ENCODE data around the gene ATXN7L3.
A peak's percentile ranks its signal among the peaks of the same experiment; 100 is the strongest.

Gene ATXN7L3

GRCh38 chr17:44200478-44201155 is 933 bp upstream of the ATXN7L3 start:
- no peak for DNase-seq

GRCh38 chr17:44198721-44199552 is 747 bp downstream of the ATXN7L3 start:
- DNase-seq: peak; percentile 60 to 62

- peak in 1 of 2 donors; percentile 49 for DNase-seq
Measured at GRCh38 chr17:44197980-44198720, 1.5 kb downstream of the ATXN7L3 start.

GRCh38 chr17:44197107-44197506 is 2.6 kb downstream of the ATXN7L3 start:
- no peak for DNase-seq

GRCh38 chr17:44193326-44194084 is 6.2 kb downstream of the ATXN7L3 start:
- DNase-seq: no peak

- no peak for DNase-seq
Measured at GRCh38 chr17:44192750-44193149, 6.9 kb downstream of the ATXN7L3 start.

GRCh38 chr17:44191941-44192496 is 7.7 kb downstream of the ATXN7L3 start:
- no peak for DNase-seq

GRCh38 chr17:44191369-44191768 is 8.3 kb downstream of the ATXN7L3 start:
- no peak for DNase-seq

- DNase-seq: no peak
Measured at GRCh38 chr17:44190481-44190880, 9.2 kb downstream of the ATXN7L3 start.

GRCh38 chr17:44188576-44189403 is 10.9 kb downstream of the ATXN7L3 start:
- no peak for DNase-seq

GRCh38 chr17:44187131-44187899 is 12.4 kb downstream of the ATXN7L3 start:
- no peak for DNase-seq

GRCh38 chr17:44186307-44187130 is 13.2 kb downstream of the ATXN7L3 start, which contains the start of gene TMUB2:
TSS of gene TMUB2 (plus strand) at chr17:44186972. CDS start at chr17:44187709, 737 bp downstream.
- DNase-seq: peak; percentile 100

GRCh38 chr17:44184212-44184810 is 15.4 kb downstream of the ATXN7L3 start:
- DNase-seq: no peak

- no peak for DNase-seq
Measured at GRCh38 chr17:44183024-44183423, 16.7 kb downstream of the ATXN7L3 start.

- no peak for DNase-seq
Measured at GRCh38 chr17:44178133-44178532, 21.6 kb downstream of the ATXN7L3 start.

GRCh38 chr17:44177640-44178039 is 22.0 kb downstream of the ATXN7L3 start:
- no peak for DNase-seq

- DNase-seq: no peak
Measured at GRCh38 chr17:44176671-44177501, 22.8 kb downstream of the ATXN7L3 start.

GRCh38 chr17:44176257-44176656 is 23.4 kb downstream of the ATXN7L3 start:
- DNase-seq: no peak

Measured in stimulated activated CD4-positive, alpha-beta T cell treated with anti-CD3 and anti-CD28 coated beads, Interleukin-2, amount 100 ng/mL, for 24 hours (primary cell).